Adrenal gland (tissue), 12 donors: ENCODE measurements around the gene ATF7IP. TPM values are rescaled to one million over a fixed set of nuclear protein-coding genes. Genes with fewer than 3 reads are reported as not detected.

Experiments
- DNase-seq, 7 donors: peaks; one replicate each; pipeline ENCODE4 v3.0.0-alpha.2; 2019 to 2020
- H3K27ac ChIP-seq, 5 donors: fragments of 200-600 bp; sonication (generic) in 4 of 5; 1 replicate in 3 of 5; 2 replicates in 2 of 5; pipeline versions ENCODE4 v1.5.1 to v1.8.0; 2016 to 2020; ENCODE audit warnings: mild to moderate bottlenecking in 1 of 5
- H3K27me3 ChIP-seq: fragments of 200-600 bp; 2 replicates; pipeline ENCODE4 v1.8.0; 2021
- H3K36me3 ChIP-seq, 2 donors: fragments of 200-600 bp; replicated peaks in 1 of 2; 1 replicate in 1 of 2; 2 replicates in 1 of 2; pipeline versions ENCODE4 v1.5.1 to v1.8.0; 2018 to 2022
- H3K4me1 ChIP-seq, 2 donors: fragments of 200-600 bp; replicated peaks in 1 of 2; 1 replicate in 1 of 2; 2 replicates in 1 of 2; pipeline versions ENCODE4 v1.5.1 to v1.8.0; 2018 to 2021
- H3K4me3 ChIP-seq, 4 donors: fragments of 200-600 bp; sonication (generic) in 3 of 4; one replicate each; pipeline ENCODE4 v1.5.1; 2016 to 2018
- H3K9me3 ChIP-seq, 3 donors: fragments of 200-600 bp; sonication (generic) in 1 of 3; replicated peaks in 1 of 3; 1 replicate in 2 of 3; 2 replicates in 1 of 3; pipeline versions ENCODE4 v1.5.1 to v1.8.0; 2016 to 2021
- POLR2A ChIP-seq, 2 donors: fragments of 450-650 bp; IDR thresholded peaks; one replicate each; pipeline ENCODE4 v1.6.1; 2017; ENCODE audit warnings: antibody characterized with exemption in 2 of 2, mild to moderate bottlenecking in 2 of 2, moderate library complexity in 1 of 2
- WGBS, 4 donors: extraction: QIAGEN DNeasy Blood & Tissue Kit in 2 of 4; methylation state at CpG; one replicate each; pipeline versions ENCODE4 v1.1.5 to v1.1.7; 2013 to 2017; 5-methylcytosine and 5-hydroxymethylcytosine counted together
- intact Hi-C, 2 donors: fragments of 100-400 bp; cut with DNase I; formaldehyde crosslinking; loops; one replicate each; pipeline versions ENCODE4 v1.14.1 to v1.15.0; 2022 to 2023
- polyA plus RNA-seq, 3 donors: library from polyadenylated mRNA; stranded (reverse); fragments of 200-250 nt in 2 of 3; fragments of 350-450 nt in 1 of 3; fragmentation: Illumina TruSeq in 1 of 3; extraction: RNeasy Lipid Tissue Mini Kit (QIAGEN cat#74804) in 1 of 3; gene quantifications; one replicate each; pipeline ENCODE4 v1.2.3, GENCODE V29; 2013 to 2014
- total RNA-seq, 9 donors: library from RNA; depleted of rRNA in 4 of 9; stranded (reverse); fragments of >200 nt in 4 of 9; fragments of 120-200 nt in 1 of 9; fragmentation: NEBNext Ultra II Directional in 1 of 9; extraction: Animal tissue kit (Norgen Biotek cat#: 25700) in 1 of 9; gene quantifications; one replicate each; pipeline versions ENCODE4 v1.1.0 to v1.2.4, GENCODE V29; 2013 to 2023
- TF ChIP-seq, protein P1 (sequence below), 6 experiments: fragments of 450-650 bp in 4 of 6; fragments of 200-600 bp in 2 of 6; sonication (generic) in 1 of 6; IDR thresholded peaks; 1 replicate in 5 of 6; 2 replicates in 1 of 6; pipeline versions ENCODE4 v1.5.1 to v1.8.0; 2016 to 2021; ENCODE audit warnings: antibody characterized with exemption in 6 of 6, mild to moderate bottlenecking in 2 of 6, moderate library complexity in 1 of 6
- donor health status: healthy with polysubstance abuse.
- donor health status: Bipolar disorder and iron deficiency.
- donor health status: DM: yes; HTN: yes; CAD: no.
- donor health status: DM: no; HTN: no; CAD: no.
- donor health status: DM: no; HTN: no; CAD: no.
- donor health status: DM: yes; HTN: yes; CAD: no.

ATF7IP gene
- total and polyA plus RNA-seq, 12 donors: 8.5 to 101 (median 45.3) TPM

DNA sequence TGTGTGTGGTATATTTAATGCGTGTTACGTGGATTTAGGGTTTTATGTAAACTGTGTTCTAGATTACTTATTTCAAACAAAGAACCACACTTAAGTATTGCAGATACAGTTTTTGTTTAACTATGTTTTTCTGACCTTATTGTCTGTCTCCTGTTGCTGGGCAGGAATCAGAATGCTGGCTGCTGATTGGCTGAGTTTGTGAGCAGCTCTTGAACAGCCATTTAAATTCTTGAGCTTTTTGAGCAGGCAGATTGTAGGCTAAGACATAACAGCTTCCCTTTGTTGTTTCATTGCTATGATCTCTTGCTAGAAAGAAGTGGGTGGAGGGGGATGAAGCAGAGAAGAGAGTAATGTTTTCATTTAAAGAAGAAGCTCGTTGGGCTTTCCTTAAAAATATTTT is 52.2 kb downstream of the ATF7IP start:
- no peak for TF ChIP-seq POLR2A (IDR thresholded peaks at IDR 0.05)
- TF ChIP-seq, protein P1, sequence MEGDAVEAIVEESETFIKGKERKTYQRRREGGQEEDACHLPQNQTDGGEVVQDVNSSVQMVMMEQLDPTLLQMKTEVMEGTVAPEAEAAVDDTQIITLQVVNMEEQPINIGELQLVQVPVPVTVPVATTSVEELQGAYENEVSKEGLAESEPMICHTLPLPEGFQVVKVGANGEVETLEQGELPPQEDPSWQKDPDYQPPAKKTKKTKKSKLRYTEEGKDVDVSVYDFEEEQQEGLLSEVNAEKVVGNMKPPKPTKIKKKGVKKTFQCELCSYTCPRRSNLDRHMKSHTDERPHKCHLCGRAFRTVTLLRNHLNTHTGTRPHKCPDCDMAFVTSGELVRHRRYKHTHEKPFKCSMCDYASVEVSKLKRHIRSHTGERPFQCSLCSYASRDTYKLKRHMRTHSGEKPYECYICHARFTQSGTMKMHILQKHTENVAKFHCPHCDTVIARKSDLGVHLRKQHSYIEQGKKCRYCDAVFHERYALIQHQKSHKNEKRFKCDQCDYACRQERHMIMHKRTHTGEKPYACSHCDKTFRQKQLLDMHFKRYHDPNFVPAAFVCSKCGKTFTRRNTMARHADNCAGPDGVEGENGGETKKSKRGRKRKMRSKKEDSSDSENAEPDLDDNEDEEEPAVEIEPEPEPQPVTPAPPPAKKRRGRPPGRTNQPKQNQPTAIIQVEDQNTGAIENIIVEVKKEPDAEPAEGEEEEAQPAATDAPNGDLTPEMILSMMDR (IDR thresholded peaks at IDR 0.05): no peak
- 71 to 76% (median 74%) methylated on average over 3 of the region's 3 CpGs for WGBS, 4 donors
- Histone ChIP-seq H3K4me3 (peak overlapping the region in 1 of 4 donors; percentile 13), H3K4me1 (peaks cover 5 to 51% of the 10 kb centered on the region in 2 donors), H3K9me3 (peaks cover 0 to 2% (median 0%) of the 10 kb centered on the region in 3 donors), H3K36me3 (no peaks in the 10 kb centered on the region), H3K27ac (no peak overlapping the region), H3K27me3 (no peaks in the 10 kb centered on the region)
- peak; percentile 46 to 91 (median 79) for DNase-seq
- intact Hi-C loops: no loop called here

DNA sequence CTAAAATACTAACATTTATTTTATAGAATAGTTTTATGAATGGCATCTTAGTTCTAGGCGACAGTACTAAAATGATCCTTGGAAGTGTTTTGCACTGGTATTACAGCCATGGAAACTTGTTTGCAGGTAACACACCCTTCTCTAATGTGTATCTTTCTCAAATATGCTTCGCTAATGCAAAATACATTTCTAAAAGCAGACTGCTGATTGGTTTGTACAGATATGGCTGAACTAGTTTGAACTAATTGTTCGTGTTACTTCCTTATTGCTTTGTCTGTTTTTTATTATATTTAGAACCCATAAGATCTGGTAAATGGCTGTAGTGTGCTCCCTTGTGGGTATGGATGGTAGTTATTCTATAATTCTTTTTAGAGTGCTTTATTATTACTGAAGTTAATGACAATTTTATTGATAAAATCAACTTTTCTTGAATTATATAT is 53.0 kb downstream of the ATF7IP start:
- H3K4me3 ChIP-seq: peak overlapping the region in 1 of 4 donors; percentile 13
- 53 to 69% (median 66%) methylated on average over 3 of the region's 3 CpGs for WGBS, 4 donors
- H3K27ac ChIP-seq: no peak overlapping the region
- no peaks in the 10 kb centered on the region for H3K36me3 ChIP-seq
- no peaks in the 10 kb centered on the region for H3K27me3 ChIP-seq
- intact Hi-C loops: no loop called here
- peaks cover 5 to 51% of the 10 kb centered on the region in 2 donors for H3K4me1 ChIP-seq
- DNase-seq: no peak
- peaks cover 0 to 4% (median 0%) of the 10 kb centered on the region in 3 donors for H3K9me3 ChIP-seq
- no peak for TF ChIP-seq POLR2A (IDR thresholded peaks at IDR 0.05)
- TF ChIP-seq, protein P1 (IDR thresholded peaks at IDR 0.05): peak in 5 of 6 experiments; percentile 11 to 48 (median 28)

DNA sequence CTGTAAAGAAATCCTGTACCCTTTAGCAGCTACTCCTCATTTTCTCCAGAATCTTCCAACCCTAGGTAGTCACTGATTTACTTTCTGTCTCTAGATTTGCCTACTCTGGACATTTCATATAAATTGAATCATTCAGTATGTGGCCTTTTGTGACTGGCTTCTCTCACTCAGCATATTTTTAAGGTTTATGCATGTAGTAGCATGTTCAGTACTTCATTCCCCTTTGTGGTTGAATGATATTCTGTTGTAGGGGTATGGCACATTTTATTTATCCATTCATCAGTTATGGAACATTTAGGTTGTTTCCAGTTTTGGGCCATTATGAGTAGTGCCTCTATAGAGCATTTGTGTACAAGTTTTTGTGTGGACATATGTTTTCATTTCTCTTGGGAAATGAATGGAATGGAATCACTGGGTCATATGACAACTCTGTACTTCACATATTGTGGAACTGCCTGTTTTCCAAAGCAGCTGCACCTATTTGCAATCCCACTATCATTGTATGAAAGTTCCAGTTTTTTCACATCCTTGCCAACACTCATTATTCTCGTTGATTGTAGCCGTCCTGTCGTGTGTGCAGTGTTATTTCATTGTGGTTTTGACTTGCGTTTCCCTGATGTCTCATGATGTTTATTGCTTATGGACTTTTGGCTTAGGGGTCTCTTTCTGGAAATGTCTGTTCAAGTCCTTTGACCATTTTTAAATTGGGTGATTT is 57.2 kb downstream of the ATF7IP start:
- TF ChIP-seq POLR2A (IDR thresholded peaks at IDR 0.05): no peak
- TF ChIP-seq, protein P1 (IDR thresholded peaks at IDR 0.05): no peak
- peaks cover 0 to 10% of the 10 kb centered on the region in 2 donors for H3K36me3 ChIP-seq
- no peak overlapping the region for H3K4me3 ChIP-seq
- no peaks in the 10 kb centered on the region for H3K27me3 ChIP-seq
- H3K27ac ChIP-seq: no peak overlapping the region
- H3K9me3 ChIP-seq: peaks cover 0 to 4% (median 0%) of the 10 kb centered on the region in 3 donors
- no peak for DNase-seq
- intact Hi-C loops: no loop called here
- peaks cover 0 to 32% of the 10 kb centered on the region in 2 donors for H3K4me1 ChIP-seq
- 89 to 96% (median 94%) methylated on average over 4 of the region's 4 CpGs for WGBS, 4 donors

DNA sequence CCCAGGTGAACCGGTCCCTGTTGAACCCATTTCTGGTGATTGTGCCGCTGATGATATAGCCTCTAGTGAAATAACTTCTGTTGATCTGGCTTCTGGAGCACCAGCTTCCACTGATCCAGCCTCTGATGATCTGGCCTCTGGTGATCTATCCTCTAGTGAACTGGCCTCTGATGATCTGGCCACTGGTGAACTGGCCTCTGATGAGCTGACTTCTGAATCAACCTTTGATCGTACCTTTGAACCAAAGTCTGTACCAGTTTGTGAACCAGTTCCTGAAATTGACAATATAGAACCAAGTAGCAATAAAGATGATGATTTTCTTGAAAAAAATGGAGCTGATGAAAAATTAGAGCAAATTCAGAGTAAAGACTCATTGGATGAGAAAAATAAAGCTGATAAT is 59.1 kb downstream of the ATF7IP start:
- H3K27ac ChIP-seq: no peak overlapping the region
- peaks cover 0 to 28% of the 10 kb centered on the region in 2 donors for H3K4me1 ChIP-seq
- peaks cover 0 to 10% of the 10 kb centered on the region in 2 donors for H3K36me3 ChIP-seq
- no peak for DNase-seq
- intact Hi-C loops: no loop called here
- H3K4me3 ChIP-seq: no peak overlapping the region
- TF ChIP-seq, protein P1 (IDR thresholded peaks at IDR 0.05): no peak
- TF ChIP-seq POLR2A (IDR thresholded peaks at IDR 0.05): no peak
- WGBS, 4 donors: 96 to 100% (median 97%) methylated on average over 3 of the region's 3 CpGs
- H3K9me3 ChIP-seq: peaks cover 0 to 7% (median 0%) of the 10 kb centered on the region in 3 donors
- H3K27me3 ChIP-seq: no peaks in the 10 kb centered on the region
